ENCODE results near the gene MCU. TPM values are rescaled to one million over a fixed set of nuclear protein-coding genes. Genes with fewer than 3 reads are reported as not detected.
"Not testable (repeated sequence)": the region's sequence is repeated elsewhere in the genome, so short reads cannot be mapped to it uniquely, and the experiment has no call there.

Gene MCU
- total RNA-seq, 1 experiment from 2014 or later = 11.1 TPM

- no peak for DNase-seq (ENCODE audit: low read depth, low spot score)
- in situ Hi-C loops (cut with HindIII; ENCODE audit: low pct_unique_long_range_greater_than_20kb, low sequenced_read_pairs) = no loop called here
Observed at GRCh38 chr10:72704117-72704516, 12.2 kb downstream of the MCU start.

DNA sequence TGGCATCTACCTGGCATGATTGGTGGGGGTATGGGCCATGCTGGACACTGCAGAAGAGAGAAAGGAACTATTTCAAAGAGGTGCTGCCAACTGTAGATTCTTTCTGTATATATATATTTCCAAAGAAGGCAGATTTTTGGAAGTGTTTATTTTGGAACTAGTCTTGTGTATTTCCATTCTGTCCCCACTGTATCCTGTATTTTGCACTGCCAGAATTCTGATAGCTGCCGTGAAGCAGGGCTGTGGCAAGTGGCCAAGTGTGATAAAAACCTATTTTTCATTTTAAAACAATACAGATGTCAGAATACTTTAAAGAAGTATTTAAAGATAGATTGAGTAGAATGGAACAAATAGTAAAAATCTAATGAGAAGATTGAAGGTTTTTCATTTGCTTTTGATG is 17.1 kb downstream of the MCU start:
- no peak for DNase-seq (ENCODE audit: low read depth, low spot score)
- in situ Hi-C loops (cut with HindIII; ENCODE audit: low pct_unique_long_range_greater_than_20kb, low sequenced_read_pairs) = no loop called here

DNA sequence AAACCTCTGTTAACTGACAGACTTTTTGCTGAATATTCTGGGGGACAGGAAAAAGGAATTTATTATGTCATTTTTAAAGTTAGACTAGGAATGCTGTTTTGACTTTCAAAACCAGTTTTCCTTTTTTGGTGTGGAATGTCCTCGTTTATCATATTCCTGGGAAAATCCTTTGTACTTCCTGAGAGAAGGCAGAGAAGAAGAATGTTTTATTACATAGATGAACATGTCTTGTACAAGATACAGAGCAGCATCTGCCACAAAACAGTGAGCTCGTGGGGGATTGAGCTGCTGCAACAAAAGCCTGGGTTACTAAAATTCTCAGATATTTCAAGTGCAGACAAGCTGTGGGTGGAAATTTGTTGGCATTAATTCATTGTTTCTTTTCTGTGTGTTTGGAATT is 20.2 kb downstream of the MCU start:
- DNase-seq (ENCODE audit: low read depth, low spot score) = no peak
- in situ Hi-C loops (cut with HindIII; ENCODE audit: low pct_unique_long_range_greater_than_20kb, low sequenced_read_pairs) = no loop called here

DNA sequence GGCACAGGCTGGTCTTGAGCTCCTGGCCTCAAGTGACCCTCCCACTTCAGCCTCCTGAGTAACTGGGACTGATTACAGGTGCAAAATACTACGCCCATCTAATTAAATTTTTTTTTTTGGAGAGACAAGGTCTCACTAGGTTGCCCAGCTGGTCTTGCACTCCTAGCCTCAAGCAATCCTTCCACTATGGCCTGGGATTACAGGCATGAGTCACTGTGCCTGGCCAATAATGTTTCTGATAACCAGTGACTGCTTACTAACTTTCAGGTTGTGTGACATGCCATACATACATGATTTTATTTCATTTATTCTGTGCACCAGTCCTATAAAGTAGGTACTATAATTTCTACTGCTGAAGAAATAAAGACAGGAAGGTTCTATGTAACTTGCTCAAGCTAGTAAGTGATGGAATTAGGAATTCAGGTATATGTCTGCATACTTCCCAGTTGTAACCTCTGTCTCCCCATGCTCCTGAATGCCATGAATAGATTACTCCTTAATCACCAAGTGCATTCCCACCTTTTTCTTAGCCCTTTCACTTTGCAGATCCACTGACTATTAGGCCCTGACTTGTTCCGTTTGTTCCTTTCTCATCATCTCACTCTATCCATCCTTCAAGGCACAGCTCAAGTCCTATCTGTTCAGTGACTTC is 28.1 kb downstream of the MCU start:
- in situ Hi-C loops (cut with HindIII; ENCODE audit: low pct_unique_long_range_greater_than_20kb, low sequenced_read_pairs) = no loop called here
- DNase-seq (ENCODE audit: low read depth, low spot score) = no peak

GRCh38 chr10:72720814-72721660 is 29.1 kb downstream of the MCU start:
- no peak for DNase-seq (ENCODE audit: low read depth, low spot score)
- in situ Hi-C loops (cut with HindIII; ENCODE audit: low pct_unique_long_range_greater_than_20kb, low sequenced_read_pairs) = no loop called here

GRCh38 chr10:72727130-72727529 is 35.2 kb downstream of the MCU start:
- in situ Hi-C loops (cut with HindIII; ENCODE audit: low pct_unique_long_range_greater_than_20kb, low sequenced_read_pairs) = no loop called here
- DNase-seq (ENCODE audit: low read depth, low spot score) = no peak

GRCh38 chr10:72728462-72728861 is 36.5 kb downstream of the MCU start:
- no peak for DNase-seq (ENCODE audit: low read depth, low spot score)
- in situ Hi-C loops (cut with HindIII; ENCODE audit: low pct_unique_long_range_greater_than_20kb, low sequenced_read_pairs) = no loop called here

- no peak for DNase-seq (ENCODE audit: low read depth, low spot score)
- in situ Hi-C loops (cut with HindIII; ENCODE audit: low pct_unique_long_range_greater_than_20kb, low sequenced_read_pairs) = no loop called here
Observed at GRCh38 chr10:72729528-72729927, 37.6 kb downstream of the MCU start.

DNA sequence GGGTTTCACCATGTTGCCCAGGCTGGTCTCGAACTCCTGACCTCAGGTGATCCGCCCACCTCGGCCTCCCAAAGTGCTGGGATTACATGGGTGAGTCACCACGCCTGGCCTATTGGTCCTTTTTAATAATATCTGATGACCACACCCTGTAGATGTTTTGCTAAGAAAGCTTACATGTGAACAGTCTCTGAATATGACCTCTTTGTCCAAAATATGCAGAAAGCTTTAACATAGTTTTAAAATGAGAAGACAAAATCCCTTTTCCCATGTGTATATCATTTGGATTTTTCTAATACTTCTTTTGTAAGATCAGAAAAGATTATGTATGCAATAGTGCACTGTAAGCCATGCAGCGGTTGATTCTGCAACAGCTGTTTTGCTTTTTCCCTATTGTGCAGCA is 38.5 kb downstream of the MCU start:
- no peak for DNase-seq (ENCODE audit: low read depth, low spot score)
- in situ Hi-C loops (cut with HindIII; ENCODE audit: low pct_unique_long_range_greater_than_20kb, low sequenced_read_pairs) = no loop called here

DNA sequence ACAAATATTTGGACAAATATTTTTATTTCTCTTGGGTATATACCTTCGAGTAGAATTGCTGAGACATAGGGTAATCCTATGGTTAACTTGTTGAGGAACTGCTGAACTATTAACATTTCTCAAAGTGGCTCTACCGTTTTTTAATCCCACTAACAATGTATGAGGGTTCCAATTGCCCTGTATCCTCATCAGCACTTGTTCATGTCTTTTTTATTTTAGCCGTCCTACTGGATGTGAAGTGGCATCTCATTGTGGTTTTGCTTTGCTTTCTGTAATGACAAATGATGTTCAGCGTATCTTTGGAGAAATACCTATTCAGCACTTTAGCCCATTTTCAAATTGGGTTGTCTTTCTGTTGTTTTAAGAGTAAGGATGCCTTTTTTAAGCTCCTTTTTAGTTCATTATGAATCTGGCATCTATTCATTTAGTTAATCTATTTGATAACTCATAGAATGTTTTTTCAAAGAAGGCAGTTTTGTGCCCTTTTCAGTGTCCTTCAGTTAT is 40.0 kb downstream of the MCU start:
- DNase-seq (ENCODE audit: low read depth, low spot score) = no peak

GRCh38 chr10:72732521-72732920 is 40.6 kb downstream of the MCU start:
- in situ Hi-C loops (cut with HindIII; ENCODE audit: low pct_unique_long_range_greater_than_20kb, low sequenced_read_pairs) = no loop called here
- DNase-seq (ENCODE audit: low read depth, low spot score) = no peak

More for the DNA sequence above, 40.0 kb downstream of the MCU start:
- in situ Hi-C loops (cut with HindIII; ENCODE audit: low pct_unique_long_range_greater_than_20kb, low sequenced_read_pairs) = no loop called here

DNA sequence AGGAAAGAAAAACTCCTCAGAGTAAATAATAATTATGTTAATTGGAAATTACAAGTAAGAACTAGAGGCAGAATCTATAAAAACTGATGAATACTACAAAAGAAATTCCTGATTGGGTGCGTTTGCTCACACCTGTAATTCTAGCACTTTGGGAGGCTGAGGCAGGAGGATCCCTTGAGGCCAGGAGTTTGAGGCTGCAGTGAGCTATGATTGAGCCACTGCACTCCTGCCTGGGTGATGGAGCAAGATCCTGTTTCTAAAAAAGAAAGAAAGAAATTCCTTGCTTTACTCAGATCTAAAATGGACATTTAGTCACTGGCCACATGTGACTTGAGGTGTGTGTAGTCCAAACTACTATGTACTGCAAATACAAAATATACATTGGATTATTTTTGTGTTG is 42.0 kb downstream of the MCU start:
- DNase-seq (ENCODE audit: low read depth, low spot score) = no peak
- in situ Hi-C loops (cut with HindIII; ENCODE audit: low pct_unique_long_range_greater_than_20kb, low sequenced_read_pairs) = no loop called here

DNA sequence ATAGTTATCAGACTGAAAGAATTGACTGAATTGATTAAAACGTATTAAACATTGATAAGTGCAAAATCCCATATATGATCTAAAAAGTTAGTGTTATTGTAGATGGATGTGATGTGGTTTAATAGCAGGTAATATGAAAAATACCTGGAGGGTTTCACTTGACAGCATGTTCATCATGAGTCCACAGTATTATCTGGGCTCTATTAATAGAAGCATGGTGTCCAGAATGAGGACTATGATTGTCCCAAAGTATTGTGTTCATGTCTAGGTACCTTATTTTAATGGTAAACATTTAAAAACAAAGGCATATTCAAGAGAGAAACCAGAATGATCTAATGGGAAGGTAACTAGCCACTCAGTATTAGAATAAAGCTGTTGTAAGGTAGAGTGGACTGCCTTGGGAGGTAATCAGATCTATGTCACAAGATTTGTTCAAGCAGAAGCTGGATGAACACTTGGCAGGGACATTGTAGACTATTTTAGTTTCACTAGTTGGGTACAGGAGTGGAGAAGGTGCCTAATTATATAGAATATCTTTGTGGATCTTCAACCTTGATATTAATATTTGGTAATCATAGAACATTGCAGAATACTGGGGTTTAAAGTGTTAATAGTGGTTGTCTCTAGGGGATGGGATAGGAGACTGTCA is 43.5 kb downstream of the MCU start:
- no peak for DNase-seq (ENCODE audit: low read depth, low spot score)
- in situ Hi-C loops (cut with HindIII; ENCODE audit: low pct_unique_long_range_greater_than_20kb, low sequenced_read_pairs) = no loop called here

DNA sequence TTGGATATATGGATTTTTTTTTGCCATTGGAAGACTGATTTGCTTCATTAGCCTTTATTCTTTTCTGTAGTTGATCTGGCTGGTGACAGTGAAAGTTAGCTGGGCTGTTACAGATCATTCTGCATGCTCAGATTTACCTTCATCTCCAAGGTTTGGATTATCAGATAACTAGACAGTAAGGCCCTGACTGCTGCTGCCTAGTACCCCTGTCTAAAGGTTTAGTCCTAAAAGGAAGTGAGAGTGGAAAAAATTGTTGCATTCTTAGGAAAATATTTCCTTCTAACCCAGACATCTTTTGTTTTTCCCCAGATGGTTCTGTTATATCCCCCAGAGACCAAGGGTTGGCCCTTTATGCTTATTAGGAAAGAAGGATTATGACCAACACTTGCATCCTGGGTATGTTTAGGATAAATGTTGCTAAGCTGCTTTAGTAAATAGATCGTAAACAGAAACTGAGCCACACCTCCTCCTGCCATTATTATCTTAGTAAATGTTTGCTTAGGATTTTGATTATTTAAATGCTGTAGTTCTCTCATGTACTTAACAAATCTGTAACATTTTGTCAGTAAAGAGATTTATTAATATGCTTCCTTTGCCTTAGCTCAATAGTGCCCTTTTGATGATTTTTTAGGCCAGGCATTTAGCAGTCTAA is 44.4 kb downstream of the MCU start:
- in situ Hi-C loops (cut with HindIII; ENCODE audit: low pct_unique_long_range_greater_than_20kb, low sequenced_read_pairs) = no loop called here
- no peak for DNase-seq (ENCODE audit: low read depth, low spot score)

DNA sequence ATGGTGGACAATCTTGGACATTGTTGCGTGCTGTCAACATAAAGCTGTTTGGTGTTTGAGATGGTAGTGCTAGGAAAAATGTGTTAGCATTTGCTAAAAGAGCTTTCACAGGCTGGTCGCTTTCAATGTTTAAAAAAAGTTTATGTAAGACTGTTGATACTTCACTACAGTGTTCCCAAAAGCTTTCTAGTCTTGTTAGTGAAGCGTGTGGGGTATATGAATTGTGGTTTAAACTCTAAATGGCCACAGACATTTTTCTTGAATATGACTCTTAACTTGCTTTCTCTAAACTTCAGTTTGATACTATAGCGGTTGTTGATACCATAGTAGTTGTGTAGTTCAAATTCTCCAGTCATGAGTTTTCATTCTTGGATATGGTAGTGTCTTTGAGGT is 44.9 kb downstream of the MCU start:
- in situ Hi-C loops (cut with HindIII; ENCODE audit: low pct_unique_long_range_greater_than_20kb, low sequenced_read_pairs) = no loop called here
- DNase-seq (ENCODE audit: low read depth, low spot score) = no peak

DNA sequence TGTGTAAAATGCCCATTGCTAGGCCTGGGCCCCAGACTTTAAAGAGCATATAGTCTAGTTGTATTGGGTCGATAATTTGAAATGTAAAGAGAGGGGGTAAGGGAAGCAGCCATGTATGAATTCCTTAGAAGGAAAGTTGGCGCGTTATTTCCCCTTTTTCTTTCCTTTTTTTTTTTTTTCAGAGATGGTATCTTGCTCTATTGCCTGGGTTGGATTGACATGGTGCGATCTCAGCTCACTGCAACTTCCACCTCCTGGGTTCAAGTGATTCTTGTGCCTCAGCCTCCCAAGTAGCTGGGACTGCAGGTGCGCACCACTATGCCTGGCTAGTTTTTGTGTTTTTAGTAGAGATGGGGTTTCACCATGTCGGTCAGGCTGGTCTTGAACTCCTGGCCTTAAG is 45.4 kb downstream of the MCU start:
- DNase-seq (ENCODE audit: low read depth, low spot score); in situ Hi-C loops (cut with HindIII; ENCODE audit: low pct_unique_long_range_greater_than_20kb, low sequenced_read_pairs): not testable (repeated sequence)

DNA sequence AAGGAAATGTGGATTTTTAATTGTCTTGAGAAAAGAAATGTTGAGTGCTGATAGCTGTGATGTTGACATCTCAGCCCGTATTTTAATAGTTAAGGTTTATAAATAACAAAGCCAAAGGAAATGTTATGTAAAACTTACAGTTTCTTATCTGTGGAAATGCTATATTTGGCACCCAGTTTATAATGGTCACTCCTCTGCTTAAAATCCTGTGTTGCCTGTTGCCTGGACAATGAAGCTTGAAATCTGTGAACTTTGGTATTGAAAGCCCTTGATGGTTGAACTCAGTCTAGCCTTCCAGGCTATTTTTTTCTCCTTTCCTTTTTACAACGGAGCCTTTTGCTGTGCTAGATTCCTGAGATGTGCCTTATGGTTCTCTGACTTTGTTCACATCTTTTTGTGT is 46.5 kb downstream of the MCU start:
- in situ Hi-C loops (cut with HindIII; ENCODE audit: low pct_unique_long_range_greater_than_20kb, low sequenced_read_pairs) = no loop called here
- DNase-seq (ENCODE audit: low read depth, low spot score) = no peak

GRCh38 chr10:72740528-72740927 is 48.6 kb downstream of the MCU start:
- in situ Hi-C loops (cut with HindIII; ENCODE audit: low pct_unique_long_range_greater_than_20kb, low sequenced_read_pairs) = no loop called here
- DNase-seq (ENCODE audit: low read depth, low spot score) = no peak
